ENCODE measurements around the gene SNTA1.
"Not testable (repeated sequence)": the region's sequence is repeated elsewhere in the genome, so short reads cannot be mapped to it uniquely, and the experiment has no call there.

The SNTA1 gene

GRCh38 chr20:33443512-33444239, at the start of gene SNTA1:
SNTA1 (minus strand) TSS chr20:33443763; CDS start chr20:33443620, 143 bp downstream.
- DNase-seq, result peak; percentile 17

DNA sequence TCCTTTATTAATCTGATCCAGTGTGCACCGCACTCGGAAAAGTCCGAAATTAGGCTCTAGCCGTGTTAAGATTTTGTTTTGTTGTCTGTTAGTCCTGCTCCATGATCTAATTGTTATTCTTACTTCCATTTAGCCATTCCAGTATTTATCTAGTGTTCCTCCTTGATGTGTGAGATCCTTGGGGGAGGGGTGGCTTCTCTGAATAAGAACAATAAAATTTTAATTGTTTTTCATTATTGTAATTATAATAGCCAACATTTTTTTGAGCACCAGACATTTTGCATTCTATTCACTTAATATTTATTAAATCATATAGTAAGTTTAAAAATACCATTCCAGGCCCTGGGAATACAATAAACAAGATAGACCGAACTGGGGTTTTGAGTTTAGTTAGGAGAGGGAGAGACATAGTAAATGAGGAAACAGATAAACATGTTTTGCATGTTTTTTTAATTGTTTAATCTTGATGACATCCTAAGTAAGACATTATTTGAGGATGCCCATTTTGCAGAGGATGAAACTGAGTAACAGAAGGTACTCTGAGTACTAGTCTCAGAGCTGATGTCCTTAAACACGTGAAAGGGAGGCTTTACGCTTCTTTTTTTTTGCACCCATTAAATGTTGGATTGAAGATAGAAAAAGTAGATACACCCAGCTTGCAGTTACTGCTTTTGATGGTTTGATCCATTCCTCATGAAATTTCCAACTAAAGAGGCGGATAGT, 47.5 kb upstream of the SNTA1 start:
- no peak for DNase-seq

DNA sequence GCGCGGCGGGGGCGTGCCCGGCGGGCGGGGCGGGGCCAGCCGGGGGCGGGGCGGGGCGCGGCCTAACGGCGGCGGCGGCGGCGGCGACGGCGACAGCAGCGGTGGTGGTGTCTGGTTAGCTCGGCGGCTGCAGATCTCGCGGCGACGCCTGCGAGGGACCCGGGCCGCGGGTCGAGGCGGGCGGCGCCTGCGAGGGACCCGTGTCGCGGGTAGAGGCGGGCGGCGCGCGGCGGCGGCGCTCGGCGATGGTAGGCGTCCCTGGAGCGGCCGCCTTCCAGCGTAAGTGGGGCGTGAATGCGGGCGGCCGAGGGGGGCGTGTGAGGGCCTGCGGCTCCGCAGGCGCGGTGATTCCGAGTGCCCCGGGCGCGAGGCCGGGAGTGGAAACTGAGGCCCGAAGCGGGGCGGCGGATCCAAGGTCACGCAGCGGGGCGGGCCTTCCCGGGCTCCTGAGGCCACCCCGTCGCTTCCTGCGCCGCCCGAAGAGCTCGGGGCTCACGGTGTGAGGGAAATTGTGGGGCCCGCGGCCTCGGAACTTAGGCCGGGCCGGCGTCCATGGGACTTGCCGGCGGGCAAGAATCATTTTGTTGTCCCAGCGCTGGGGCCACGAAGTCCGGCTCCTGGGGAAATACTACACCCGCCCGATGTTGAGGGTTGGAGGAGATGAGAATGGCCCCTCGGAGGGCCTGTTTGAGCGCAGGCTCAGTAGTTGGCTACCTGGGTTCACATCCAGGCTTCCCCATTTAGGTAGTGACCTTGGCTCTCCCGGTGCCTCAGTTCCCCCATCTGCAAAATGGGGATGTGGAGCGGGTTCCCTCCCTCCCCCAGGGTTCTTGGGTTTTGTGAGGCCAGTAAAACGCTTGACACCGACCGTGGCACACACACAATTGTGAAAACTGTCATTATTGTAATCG, 46.7 kb upstream of the SNTA1 start, which contains the start of gene CBFA2T2:
TSS of gene CBFA2T2 (plus strand) at position 74 of the 911 bp plus-strand sequence. CDS start at position 246, 172 bp downstream.
- DNase-seq, result no peak

DNA sequence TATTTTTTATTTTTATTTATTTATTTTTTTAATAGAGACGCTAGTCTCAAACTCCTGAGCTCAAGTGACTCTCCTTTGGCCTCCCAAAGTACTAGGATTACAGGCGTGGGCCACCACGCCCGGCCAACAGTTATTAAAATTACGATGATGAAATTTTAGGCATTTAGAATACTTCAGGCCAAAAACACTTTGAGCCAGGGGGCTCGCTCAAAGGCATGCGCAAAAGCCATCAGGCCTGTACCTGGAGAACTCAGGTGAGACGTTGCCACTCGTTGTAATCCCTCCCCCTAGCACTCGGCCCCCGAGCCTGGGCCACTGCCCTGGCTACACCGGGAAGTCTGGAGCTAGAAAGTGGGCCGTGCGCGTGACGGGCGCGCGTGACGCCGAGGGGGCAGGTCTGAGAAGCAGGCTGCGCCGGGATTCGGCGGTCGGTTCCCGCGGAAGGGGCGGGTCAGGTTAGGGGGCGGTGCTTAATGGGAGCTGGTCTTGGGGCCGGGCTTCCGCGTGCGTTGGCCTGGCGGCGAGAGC, 46.0 kb upstream of the SNTA1 start:
- DNase-seq, result peak; percentile 82

- DNase-seq, result not testable (repeated sequence)
Measured at GRCh38 chr20:33488661-33489494, 45.3 kb upstream of the SNTA1 start.

DNA sequence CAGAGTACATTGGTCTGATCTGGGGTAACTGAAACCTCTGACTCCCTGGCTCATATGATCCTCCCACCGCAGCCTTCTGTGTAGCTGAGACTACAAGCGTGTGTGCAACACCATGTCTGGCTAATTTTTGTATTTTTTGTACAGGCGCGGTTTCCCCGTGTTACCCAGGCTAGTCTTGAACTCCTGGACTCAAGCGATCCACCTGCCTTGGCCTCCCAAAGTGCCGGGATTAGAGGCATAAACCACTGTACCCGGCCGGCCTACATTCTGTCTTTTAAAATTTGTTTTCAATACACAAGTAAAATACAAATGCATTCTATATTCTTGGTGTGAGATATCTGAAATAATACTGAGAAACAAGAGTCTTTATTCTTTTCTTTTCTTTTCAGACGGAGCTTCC, 44.6 kb upstream of the SNTA1 start:
- no peak for DNase-seq

DNA sequence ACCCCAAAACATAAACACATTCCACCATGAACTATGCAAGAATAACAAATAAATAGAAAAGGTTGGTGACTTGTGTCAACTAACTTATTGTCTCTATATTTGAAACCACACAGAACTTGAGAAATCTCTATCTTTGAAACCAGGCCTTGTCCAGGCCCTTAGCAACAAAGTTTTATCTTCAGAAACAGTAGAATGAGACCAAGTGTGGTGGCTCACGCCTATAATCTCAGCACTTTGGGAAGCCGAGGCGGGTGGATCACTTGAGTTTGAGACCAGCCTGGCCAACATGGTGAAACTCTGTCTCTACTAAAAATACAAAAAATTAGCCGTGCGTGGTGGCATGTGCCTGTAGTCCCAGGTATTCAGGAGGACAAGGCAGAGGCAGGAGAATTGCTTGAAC, 39.6 kb upstream of the SNTA1 start:
- DNase-seq, result not testable (repeated sequence)

GRCh38 chr20:33482581-33482980, 39.0 kb upstream of the SNTA1 start:
- no peak for DNase-seq

GRCh38 chr20:33481431-33481941, 37.9 kb upstream of the SNTA1 start:
- DNase-seq, result no peak

GRCh38 chr20:33480048-33480447, 36.5 kb upstream of the SNTA1 start:
- no peak for DNase-seq

DNA sequence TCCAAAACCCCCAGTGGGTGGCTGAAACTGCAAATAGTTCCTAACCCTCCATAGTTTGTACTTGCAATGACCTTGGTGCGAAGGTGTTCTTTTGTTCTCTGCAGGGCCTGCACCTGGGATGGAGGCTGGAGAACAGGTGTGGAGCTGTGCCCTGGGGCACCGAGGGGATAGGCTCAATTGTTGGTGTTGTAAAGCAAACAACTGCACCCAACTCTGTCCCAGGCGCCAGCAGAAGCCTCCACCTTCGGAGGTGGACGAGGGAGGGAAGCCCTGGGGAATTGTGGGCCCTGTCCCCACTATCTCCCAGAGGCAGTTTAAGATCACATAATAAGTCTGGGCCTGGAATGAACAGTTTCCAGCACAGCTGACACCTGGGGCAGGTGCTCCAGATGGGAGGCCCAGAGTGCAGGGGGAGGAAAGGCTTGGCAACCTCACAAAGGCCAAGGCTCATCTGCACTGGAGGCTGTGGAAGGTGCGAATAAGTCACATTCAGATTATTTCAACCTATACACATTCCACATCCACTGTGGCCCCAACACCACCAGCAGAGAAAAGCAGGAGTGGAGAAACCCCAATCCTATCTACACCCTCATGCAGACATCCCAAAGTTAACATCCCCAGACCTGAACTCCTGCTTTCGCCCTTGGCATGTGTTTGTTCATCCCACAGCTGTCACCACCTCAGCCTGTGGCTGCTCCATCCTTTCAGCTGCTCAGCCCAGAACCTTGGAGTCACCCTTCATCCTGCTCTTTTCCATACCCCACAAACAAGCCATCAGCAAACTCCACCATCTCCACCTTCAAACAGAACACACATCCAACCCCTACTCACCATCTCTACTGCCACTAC, 34.0 kb upstream of the SNTA1 start:
- DNase-seq, result peak; percentile 88

GRCh38 chr20:33475381-33476152, 32.0 kb upstream of the SNTA1 start:
- DNase-seq, result no peak

- DNase-seq, result no peak
Measured at GRCh38 chr20:33474963-33475362, 31.4 kb upstream of the SNTA1 start.

DNA sequence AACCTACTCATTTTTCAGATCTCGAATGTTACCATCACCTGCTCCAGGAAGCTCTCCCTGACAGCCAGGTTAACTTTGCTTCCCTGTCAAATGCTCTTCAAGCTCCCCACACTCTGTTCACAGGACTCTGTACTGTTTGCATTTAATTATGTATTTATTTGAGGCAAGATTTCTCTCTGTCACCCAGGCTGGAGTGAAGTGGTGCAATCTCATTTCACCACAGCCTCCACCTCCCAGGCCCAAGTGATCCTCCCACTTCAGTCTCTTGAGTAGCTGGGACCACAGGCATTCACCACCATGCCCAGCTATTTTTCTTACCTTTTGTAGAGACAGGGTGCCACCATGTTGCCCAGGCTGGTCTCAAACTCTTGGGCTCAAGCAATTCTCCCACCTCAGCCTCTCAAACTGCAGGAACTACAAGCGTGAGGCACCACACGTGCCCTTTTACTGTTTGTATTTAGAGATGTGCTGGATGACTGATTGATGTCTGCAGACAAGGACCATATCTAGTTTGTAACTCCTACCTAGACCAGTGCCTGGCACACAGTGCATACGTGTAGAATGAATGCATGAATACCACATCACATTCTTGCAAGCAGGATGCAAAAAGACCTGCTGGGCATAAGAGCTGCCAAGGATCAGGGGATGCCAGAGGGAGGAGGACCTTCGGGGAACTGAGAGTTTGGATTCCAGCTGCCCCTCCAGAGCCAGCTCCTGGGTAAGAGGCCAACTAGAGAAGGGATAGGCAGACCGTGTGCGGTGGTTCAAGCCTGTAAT, 30.7 kb upstream of the SNTA1 start:
- DNase-seq, result no peak

DNA sequence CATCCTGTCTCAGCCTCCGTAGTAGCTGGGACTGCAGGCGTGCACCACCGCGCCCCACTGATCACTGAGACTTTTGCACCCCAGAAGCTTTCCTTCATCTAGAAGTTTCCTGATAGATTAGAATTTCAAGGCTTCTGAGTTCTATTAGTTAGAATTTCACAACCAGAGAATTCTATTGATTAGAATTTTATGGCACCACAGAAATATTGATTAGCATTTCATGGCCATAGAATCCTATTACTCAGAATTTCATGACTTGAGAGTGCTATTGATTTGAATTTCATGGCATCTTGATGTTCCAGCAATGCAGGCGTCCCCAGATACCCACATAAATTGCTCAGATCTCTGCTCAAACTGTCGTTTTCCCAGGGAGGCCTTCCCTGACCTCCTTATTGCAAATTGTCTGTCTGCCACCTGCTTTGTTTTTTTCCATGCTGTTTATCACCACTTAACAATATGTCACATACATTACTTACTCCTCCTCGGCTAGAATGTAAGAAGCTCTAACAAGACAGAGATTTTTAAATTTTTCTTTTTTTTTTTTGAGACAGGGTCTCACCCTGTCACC, 29.4 kb upstream of the SNTA1 start:
- no peak for DNase-seq

- DNase-seq, result no peak
Measured at GRCh38 chr20:33470866-33471265, 27.3 kb upstream of the SNTA1 start.

GRCh38 chr20:33470457-33470856, 26.9 kb upstream of the SNTA1 start:
- no peak for DNase-seq

DNA sequence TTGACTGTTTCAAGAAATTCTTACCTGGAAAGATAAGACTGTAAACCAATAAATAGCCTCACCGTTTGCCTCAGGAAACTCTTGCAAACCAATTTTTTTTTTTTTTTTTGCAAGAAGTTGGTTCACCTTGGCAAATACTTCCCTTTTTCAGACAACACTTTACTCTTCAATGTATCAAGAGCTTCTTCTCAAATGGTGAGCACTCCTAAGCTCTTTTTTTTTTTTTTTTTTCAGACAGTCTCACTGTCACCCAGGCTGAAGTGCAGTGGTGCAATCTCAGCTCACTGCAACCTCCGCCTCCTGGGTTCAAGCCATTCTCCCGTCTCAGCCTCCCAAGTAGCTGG, 22.7 kb upstream of the SNTA1 start:
- no peak for DNase-seq

All from NCI-H2107 (cell line).